ENCODE data around the gene KRTAP12-1.

Gene KRTAP12-1

GRCh38 chr21:44714905-44715304 lies 32.9 kb upstream of the KRTAP12-1 start:
- Histone ChIP-seq H3K27ac (ENCODE audit: low read depth, low read length, poor library complexity, severe bottlenecking) (no peak overlapping the region), H2AFZ (ENCODE audit: low read length) (no peak overlapping the region), H3K36me3 (ENCODE audit: insufficient read depth, low read length) (no peaks in the 10 kb centered on the region), H3K4me1 (ENCODE audit: insufficient read depth, low read length, severe bottlenecking) (no peaks in the 10 kb centered on the region), H3K27me3 (ENCODE audit: insufficient read depth, low read length) (no peaks in the 10 kb centered on the region), H3F3A (ENCODE audit: insufficient read depth, low read length) (no peaks in the 10 kb centered on the region), H3K4me2 (ENCODE audit: low read length) (no peak overlapping the region), H3K9me2 (ENCODE audit: low read depth, low read length) (no peaks in the 10 kb centered on the region), H3K9me3 (ENCODE audit: low read length) (no peaks in the 10 kb centered on the region), H3K79me2 (ENCODE audit: insufficient read depth, low read length) (no peaks in the 10 kb centered on the region), H3K9ac (ENCODE audit: low read length) (no peak overlapping the region), H4K20me1 (ENCODE audit: insufficient read depth, low read length) (no peaks in the 10 kb centered on the region), H3K4me3 (ENCODE audit: low read depth, low read length, poor library complexity, severe bottlenecking) (no peak overlapping the region)
- no peak for TF ChIP-seq CTCF (IDR thresholded peaks at IDR 0.05; ENCODE audit: low read length)
- no peak for TF ChIP-seq EZH2 (IDR thresholded peaks at IDR 0.05; ENCODE audit: borderline replicate concordance, low read length)

- TF ChIP-seq EZH2 (IDR thresholded peaks at IDR 0.05; ENCODE audit: borderline replicate concordance, low read length) = no peak
- no peak for TF ChIP-seq CTCF (IDR thresholded peaks at IDR 0.05; ENCODE audit: low read length)
- H3K4me1 ChIP-seq (ENCODE audit: insufficient read depth, low read length, severe bottlenecking) = no peaks in the 10 kb centered on the region
- no peaks in the 10 kb centered on the region for H3K36me3 ChIP-seq (ENCODE audit: insufficient read depth, low read length)
- no peak overlapping the region for H3K9ac ChIP-seq (ENCODE audit: low read length)
- H3F3A ChIP-seq (ENCODE audit: insufficient read depth, low read length) = no peaks in the 10 kb centered on the region
- H2AFZ ChIP-seq (ENCODE audit: low read length) = no peak overlapping the region
- no peaks in the 10 kb centered on the region for H3K79me2 ChIP-seq (ENCODE audit: insufficient read depth, low read length)
- no peak overlapping the region for H3K4me2 ChIP-seq (ENCODE audit: low read length)
- H3K9me2 ChIP-seq (ENCODE audit: low read depth, low read length) = no peaks in the 10 kb centered on the region
- H3K4me3 ChIP-seq (ENCODE audit: low read depth, low read length, poor library complexity, severe bottlenecking) = no peak overlapping the region
- no peaks in the 10 kb centered on the region for H4K20me1 ChIP-seq (ENCODE audit: insufficient read depth, low read length)
- no peaks in the 10 kb centered on the region for H3K27me3 ChIP-seq (ENCODE audit: insufficient read depth, low read length)
- H3K27ac ChIP-seq (ENCODE audit: low read depth, low read length, poor library complexity, severe bottlenecking) = no peak overlapping the region
- H3K9me3 ChIP-seq (ENCODE audit: low read length) = no peaks in the 10 kb centered on the region
Measured at GRCh38 chr21:44713846-44714245, 31.9 kb upstream of the KRTAP12-1 start.

GRCh38 chr21:44713130-44713529 lies 31.2 kb upstream of the KRTAP12-1 start:
- Histone ChIP-seq H3K4me1 (ENCODE audit: insufficient read depth, low read length, severe bottlenecking) (no peaks in the 10 kb centered on the region), H3K4me2 (ENCODE audit: low read length) (no peak overlapping the region), H3K79me2 (ENCODE audit: insufficient read depth, low read length) (no peaks in the 10 kb centered on the region), H3K27me3 (ENCODE audit: insufficient read depth, low read length) (no peaks in the 10 kb centered on the region), H3K9me3 (ENCODE audit: low read length) (no peaks in the 10 kb centered on the region), H3K27ac (ENCODE audit: low read depth, low read length, poor library complexity, severe bottlenecking) (no peak overlapping the region), H4K20me1 (ENCODE audit: insufficient read depth, low read length) (no peaks in the 10 kb centered on the region), H3K36me3 (ENCODE audit: insufficient read depth, low read length) (no peaks in the 10 kb centered on the region), H3K9me2 (ENCODE audit: low read depth, low read length) (no peaks in the 10 kb centered on the region), H2AFZ (ENCODE audit: low read length) (no peak overlapping the region), H3K9ac (ENCODE audit: low read length) (no peak overlapping the region), H3F3A (ENCODE audit: insufficient read depth, low read length) (no peaks in the 10 kb centered on the region), H3K4me3 (ENCODE audit: low read depth, low read length, poor library complexity, severe bottlenecking) (no peak overlapping the region)
- TF ChIP-seq EZH2 (IDR thresholded peaks at IDR 0.05; ENCODE audit: borderline replicate concordance, low read length) (no peak), CTCF (IDR thresholded peaks at IDR 0.05; ENCODE audit: low read length) (no peak)

All from OCI-LY1 (cell line).